ENCODE data around the gene C11orf71. TPM values are rescaled to one million over a fixed set of nuclear protein-coding genes. Genes with fewer than 3 reads are reported as not detected.

Gene C11orf71, protein sequence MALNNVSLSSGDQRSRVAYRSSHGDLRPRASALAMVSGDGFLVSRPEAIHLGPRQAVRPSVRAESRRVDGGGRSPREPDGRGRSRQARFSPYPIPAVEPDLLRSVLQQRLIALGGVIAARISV
- 9.3 TPM for total RNA-seq
- long read RNA-seq, transcript C11orf71-202 (1 exons, 1,980 nt), result major isoform, 10 of 10 reads
- long read RNA-seq, partial matches to known transcripts, result 0 of 10 reads
- long read RNA-seq, other reads (novel, unspliced or antisense), result 0 of 10 reads

DNA sequence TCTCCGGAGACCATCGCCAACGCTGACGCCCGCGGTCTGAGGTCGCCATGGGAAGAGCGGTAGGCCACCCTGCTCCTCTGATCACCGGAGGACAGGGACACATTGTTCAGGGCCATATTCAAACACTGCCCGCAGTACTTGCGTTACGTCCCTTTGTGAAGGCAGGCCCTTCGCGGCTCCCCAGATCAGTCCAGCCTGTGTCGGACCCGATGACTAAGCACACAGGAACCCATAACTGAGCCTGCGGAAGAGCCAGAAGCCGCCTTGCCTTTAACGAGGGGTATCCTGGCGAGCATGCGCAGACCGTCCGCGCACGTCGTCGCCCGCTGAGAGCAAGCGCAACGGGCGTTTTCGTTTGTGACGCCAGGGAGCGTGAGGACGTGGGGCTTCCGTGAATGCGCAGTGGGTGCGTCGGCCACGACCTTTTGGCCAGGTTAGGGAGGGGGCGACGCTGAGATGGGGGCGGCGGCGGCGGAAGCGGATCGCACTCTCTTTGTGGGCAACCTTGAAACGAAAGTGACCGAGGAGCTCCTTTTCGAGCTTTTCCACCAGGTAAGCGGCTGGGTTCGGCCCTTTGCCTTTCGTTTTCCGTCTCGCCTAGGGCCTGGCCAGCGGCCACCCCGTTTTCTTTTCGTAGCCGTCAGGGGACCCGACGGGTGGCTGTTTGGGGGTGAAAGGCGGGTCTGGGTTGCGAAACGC lies at the start of gene C11orf71, which contains the start of gene RBM7:
TSS of gene C11orf71 (minus strand) at position 296 of the 699 bp plus-strand sequence. CDS start at position 116, 180 bp downstream.
TSS of gene RBM7 (plus strand) at position 451 of the 699 bp plus-strand sequence. CDS start at position 457, 6 bp downstream.
- intact Hi-C loops (cut with DNase I), result loop anchor here (2.0 kb wide), 1 partner anchor 38 kb away; the partner anchor contains the start of gene REXO2
- DNase-seq (ENCODE audit: missing footprints), result peak; percentile 99
- ATAC-seq, result peak; percentile 98

DNA sequence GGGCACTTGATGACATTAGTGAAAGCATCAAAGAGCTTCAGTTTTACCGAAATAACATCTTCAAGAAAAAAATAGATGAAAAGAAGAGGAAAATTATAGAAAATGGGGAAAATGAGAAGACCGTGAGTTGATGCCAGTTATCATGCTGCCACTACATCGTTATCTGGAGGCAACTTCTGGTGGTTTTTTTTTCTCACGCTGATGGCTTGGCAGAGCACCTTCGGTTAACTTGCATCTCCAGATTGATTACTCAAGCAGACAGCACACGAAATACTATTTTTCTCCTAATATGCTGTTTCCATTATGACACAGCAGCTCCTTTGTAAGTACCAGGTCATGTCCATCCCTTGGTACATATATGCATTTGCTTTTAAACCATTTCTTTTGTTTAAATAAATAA lies 49.5 kb upstream of the C11orf71 start:
- DNase-seq (ENCODE audit: missing footprints) (no peak), ATAC-seq (no peak)
- intact Hi-C loops (cut with DNase I), result no loop called here

DNA sequence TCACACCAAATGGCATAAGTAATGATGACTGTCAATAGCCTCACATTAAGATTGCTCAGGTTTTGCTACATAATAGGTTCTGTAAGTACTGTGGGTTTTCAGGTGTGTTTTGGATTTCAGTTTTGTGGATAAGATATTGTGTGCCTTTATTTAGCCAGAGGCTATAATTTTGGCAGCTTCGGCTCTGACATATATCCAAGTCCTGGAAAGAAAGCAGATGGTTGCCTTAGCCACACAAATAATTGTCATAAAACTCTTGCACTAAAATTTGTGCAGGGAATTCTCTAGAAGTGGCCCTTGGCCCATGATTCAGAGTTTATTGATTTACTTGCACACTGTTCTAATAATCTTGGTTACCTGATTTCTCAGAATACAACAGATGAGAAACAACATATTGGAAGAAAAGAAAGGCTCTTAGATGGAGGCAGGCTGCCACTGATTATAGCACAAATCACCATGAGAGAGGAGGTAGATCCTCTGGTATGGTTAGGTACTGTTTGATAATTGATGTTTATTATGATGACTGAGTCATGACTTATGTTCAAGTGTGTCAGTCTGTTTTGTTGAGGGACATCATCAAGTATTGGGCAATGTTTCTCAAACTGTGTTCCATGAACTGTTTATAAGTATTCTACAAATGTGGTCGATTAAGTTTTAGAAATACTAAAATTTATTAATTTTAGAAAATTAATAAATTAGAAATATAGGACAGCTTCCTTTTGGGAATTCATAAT lies 48.6 kb upstream of the C11orf71 start:
- intact Hi-C loops (cut with DNase I), result no loop called here
- DNase-seq (ENCODE audit: missing footprints) (no peak), ATAC-seq (no peak)

DNA sequence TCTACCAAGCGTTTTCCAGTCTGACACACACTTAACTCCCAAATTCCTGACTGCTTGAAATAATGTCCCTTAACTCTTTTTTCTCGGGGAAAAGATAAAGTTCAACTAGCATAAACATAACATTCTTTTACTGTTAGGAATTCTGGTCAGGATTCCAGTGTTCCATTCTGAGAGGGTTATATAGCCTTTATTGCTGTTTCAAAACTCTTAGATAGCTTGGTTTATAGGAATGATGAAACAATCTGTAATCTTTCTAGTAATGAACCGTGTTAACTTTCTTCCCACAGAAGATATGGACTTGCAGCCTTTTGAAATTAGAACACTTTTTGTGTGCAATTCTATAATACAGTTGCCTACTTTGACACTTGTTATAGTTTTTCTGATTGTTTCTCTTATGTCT lies 47.6 kb upstream of the C11orf71 start:
- intact Hi-C loops (cut with DNase I), result no loop called here
- no peak for DNase-seq (ENCODE audit: missing footprints)
- ATAC-seq, result no peak

DNA sequence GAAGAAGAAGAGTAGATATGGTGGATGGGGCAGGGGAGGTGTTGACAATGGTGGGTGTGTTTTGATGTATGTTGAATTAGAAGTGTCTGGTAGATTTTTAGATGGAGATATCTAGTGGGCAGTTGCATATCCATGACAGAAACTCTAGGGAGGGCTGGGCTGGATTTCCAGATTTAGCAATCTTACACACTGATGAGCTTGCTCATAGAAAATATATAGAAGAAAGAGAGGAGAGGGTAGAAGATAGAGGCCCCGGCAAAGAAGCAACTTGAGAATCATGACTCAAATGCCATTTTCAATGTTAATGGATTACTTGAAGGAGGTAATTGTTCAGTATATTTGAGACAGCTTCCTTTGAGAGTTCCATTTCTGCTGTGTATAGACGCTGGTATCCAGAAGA lies 47.1 kb upstream of the C11orf71 start:
- intact Hi-C loops (cut with DNase I), result no loop called here
- DNase-seq (ENCODE audit: missing footprints) (no peak), ATAC-seq (no peak)

DNA sequence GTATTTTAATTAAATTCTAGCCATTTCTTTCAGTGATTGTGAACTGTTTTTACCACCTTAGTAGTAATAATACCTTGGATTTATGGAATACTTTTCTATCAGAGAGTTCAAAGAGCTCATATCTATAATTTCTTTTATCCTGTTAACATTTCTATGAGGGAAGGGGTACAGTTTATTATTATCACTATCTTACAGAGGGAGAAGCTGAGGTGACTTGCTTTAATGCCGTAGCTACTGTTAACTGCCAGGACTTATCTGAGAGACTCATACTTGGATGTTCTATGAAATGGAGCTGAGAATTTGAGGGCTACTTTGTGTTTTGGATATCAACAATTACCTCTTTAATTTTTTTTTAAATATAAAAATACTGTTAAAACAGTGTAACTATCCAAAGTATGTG lies 42.2 kb upstream of the C11orf71 start:
- intact Hi-C loops (cut with DNase I), result no loop called here
- no peak for ATAC-seq
- DNase-seq (ENCODE audit: missing footprints), result no peak

DNA sequence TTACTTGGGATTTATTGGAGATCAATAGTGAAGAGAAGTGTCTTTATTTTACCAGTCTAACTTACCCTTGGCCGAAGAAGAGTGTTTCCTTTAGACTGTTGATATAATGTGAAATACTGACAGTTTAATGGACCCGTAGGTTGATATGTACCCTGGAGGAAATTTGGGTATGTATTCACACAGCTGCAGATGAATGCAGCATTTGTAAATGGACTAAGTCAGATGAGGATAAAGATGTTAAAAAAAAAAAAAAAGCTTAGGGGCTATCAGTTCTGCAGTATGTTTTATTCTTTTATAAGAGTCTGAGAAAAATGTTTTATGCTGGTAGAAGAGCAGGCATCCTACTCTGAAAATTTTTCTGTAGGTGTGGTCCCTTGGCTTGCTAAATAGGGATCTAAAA lies 41.6 kb upstream of the C11orf71 start:
- no peak for ATAC-seq
- no peak for DNase-seq (ENCODE audit: missing footprints)
- intact Hi-C loops (cut with DNase I), result no loop called here

DNA sequence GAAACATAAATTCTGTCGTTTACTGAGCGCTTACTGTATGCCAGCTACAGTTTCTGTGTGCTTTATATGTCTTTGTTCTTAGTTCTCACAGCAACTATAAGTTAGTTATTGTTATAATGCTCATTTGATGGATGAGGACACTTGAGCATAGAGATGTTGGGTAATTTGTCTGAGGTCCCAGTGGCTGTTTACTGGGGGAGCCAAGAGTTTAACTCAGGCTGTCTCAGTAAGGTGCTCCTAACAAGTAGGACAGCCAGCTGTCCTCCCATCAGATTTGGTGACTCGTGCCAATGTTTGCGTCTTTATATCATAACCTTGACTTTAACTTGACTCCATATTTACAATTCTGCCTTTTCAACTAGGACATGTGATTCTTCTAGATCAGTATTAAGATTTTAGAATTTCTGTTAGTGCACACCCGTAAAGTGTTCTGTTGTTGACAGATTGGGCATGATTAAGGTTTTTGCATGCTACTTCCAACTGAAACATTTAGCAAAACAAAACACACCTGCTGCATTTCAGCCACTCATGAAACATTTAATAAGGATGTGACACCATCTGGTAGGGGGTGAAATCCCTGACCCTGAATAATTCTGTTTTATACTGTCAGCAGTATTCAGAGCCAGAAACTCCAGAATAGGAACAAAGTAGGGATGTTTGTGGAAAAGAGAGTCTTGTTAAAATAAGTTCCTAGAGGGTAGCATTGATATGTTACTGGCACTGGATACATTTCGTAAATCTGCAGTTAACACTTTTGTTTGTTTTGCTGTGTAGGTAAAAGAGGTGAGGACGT lies 40.9 kb upstream of the C11orf71 start:
- ATAC-seq (no peak), DNase-seq (ENCODE audit: missing footprints) (no peak)
- intact Hi-C loops (cut with DNase I), result no loop called here

DNA sequence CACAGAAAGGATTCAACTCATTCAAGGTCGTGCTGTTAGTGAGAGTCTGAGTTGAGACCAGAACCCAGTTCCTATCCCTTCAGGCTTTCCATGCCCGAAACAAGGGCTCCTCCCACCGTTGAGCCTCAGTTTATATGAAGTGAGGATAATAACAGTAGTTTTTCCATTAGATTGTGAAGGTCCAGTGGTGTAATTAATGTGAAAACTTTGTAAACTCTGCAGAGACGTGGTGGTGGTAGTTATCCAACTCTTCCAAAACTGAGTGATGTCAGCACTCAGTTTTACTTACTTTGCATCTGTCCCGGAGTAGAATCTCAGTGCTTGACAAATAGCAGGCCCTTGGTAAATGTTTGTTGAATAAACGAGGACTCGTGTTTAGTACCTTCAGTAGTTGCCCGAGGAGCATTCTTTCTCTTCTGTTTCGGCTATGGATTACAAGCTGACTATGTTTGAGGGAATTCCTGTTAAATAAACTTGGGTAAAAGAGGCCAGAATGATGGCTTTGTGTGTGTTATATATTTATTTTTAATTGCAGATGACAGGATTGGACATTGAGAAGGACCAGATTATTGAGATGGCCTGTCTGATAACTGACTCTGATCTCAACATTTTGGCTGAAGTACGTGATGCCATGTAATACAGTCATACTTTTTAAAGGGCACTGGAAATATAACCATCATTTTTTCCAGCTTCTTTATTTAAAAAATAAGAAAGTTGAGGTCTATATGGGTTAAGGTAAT lies 40.0 kb upstream of the C11orf71 start:
- intact Hi-C loops (cut with DNase I), result no loop called here
- no peak for ATAC-seq
- no peak for DNase-seq (ENCODE audit: missing footprints)

DNA sequence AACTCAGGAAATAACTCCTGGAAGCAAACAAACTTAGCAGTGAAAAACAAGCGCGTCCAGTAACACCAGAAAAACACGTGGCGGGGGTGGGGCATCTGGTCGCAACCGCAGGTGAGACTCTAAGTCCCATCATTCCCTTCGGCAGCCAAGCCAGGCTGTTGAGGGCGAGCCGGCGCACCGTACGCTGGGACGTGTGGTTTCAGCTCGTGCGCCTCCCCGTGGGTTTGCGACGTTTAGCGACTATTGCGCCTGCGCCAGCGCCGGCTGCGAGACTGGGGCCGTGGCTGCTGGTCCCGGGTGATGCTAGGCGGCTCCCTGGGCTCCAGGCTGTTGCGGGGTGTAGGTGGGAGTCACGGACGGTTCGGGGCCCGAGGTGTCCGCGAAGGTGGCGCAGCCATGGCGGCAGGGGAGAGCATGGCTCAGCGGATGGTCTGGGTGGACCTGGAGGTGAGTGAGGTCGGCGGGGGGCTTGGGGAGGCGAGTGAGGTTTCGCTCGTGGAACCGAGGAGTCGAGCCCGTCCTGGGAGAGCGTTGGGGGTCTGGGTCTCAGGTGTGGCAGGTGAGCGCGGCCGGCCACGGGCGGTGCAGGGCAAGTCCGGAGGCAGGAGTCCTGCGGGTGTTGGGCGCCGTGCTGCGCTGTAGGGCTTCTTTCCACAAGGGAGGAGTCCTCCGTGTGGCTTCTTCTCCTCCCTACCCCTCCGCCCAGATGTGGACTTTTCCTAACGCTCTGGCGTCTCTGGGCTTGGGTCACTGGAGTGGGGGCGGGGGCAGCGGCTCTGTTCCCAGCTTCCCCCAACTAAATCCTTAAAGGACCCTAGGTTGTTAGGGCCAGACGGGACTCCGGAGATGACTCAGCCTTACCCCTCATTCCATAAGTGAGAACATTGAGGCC lies 39.2 kb upstream of the C11orf71 start, which contains the start of gene REXO2:
TSS of gene REXO2 (plus strand) at position 239 of the 892 bp plus-strand sequence. CDS start at position 301, 62 bp downstream.
- peak; percentile 99 for ATAC-seq
- peak; percentile 96 for DNase-seq (ENCODE audit: missing footprints)
- intact Hi-C loops (cut with DNase I), result loop anchor here (2.0 kb wide), 2 partner anchors 39 to 91 kb away; partner anchors contain the start of genes C11orf71 and RBM7

DNA sequence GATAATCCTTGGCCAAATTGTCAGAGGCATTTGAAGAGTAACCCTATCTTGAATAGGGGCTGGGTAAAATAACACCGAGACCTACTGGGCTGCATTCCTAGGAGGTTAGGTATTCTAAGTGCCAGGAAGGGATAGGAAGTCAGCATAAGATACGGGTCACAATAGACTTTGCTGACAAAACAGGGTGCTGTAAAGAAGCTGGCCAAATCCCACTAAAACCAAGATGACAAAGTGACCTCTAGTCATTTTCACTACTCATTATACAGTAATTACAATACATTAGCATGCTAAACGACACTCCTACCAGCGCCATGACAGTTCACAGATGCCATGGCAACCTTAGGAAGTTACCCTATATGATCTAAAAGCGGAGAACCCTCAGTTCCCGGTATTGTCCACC lies 38.0 kb upstream of the C11orf71 start:
- intact Hi-C loops (cut with DNase I), result loop anchor here (2.0 kb wide), 2 partner anchors 38 to 90 kb away; partner anchors contain the start of genes C11orf71 and RBM7
- DNase-seq (ENCODE audit: missing footprints) (no peak), ATAC-seq (no peak)

DNA sequence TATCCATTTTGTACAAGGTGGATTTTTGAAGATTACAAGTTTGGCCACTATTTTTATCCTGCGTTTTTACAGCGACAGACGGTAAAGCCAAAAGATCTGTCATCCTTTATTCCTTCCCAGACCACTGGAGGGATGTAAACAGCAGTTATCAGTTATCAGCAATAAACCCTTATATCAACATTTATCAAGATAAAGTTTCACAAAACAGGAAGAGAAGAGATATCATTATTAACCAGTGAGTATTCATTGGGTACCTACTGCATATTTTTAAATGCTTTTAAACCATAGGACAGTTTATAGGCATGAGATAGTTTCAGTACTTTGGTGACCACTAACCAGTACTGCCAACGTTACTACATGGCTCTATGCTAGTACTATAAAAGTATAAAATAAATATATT lies 33.1 kb upstream of the C11orf71 start:
- ATAC-seq (no peak), DNase-seq (ENCODE audit: missing footprints) (no peak)
- intact Hi-C loops (cut with DNase I), result no loop called here

DNA sequence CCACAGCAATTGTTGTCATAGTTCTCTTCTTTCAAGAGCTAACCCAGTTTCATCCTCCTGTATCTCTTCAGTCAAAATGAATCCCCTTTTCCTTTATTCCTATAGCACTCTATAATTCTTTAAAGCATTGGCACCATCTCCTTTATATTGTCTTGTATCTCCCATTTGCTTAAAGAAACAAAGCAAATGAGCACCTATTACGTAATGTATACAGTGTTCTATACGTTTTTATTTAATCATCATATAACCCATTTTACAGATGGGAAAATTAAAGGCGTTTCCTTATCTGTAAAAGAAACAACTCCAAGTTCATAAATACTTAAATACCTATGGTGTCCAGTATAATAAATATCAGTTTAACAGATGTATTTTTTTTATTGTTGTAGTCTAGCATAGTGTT lies 32.6 kb upstream of the C11orf71 start:
- intact Hi-C loops (cut with DNase I), result no loop called here
- DNase-seq (ENCODE audit: missing footprints) (no peak), ATAC-seq (no peak)

DNA sequence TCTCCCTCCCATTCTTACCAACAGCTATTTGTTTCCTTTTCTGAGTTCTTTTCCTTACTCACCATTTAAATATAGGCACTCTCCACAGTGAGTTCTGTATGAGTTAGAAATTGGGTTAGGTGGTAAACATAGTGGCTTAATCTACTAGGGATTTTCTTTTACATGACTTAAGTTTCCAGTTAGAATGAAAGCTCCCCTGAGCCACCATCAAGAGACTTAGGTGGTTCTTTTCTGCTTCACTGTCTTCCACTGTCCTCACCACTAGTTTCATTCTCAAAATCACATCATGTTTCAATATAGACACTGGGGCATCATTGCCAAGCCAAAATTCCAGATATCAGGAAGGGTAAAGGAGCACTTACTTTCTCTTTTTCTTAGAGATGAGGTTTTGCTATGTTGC lies 30.0 kb upstream of the C11orf71 start:
- no peak for ATAC-seq
- intact Hi-C loops (cut with DNase I), result no loop called here

DNA sequence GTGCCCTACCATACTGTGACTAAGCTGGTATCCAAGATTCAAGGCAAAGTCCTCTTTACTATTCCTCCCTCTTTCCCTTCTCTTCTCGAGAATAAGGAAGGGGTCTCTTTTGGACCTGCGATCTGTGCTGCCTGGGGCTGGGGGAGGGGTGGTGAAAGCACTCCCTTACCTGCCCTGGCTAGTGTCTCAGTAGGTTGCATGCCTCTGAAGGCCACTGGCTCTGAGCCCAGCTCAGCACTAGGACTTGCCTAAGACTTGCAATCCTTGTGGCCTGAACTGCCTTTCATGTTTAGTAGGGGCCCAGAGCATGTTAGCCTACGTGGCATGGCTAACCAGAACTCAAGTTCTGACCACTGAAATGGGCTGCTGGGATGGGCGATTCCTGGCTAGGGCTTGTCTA lies 26.0 kb upstream of the C11orf71 start:
- ATAC-seq (no peak), DNase-seq (ENCODE audit: missing footprints) (peak; percentile 46)
- intact Hi-C loops (cut with DNase I), result no loop called here

More for the DNA sequence above, 30.0 kb upstream of the C11orf71 start:
- no peak for DNase-seq (ENCODE audit: missing footprints)

DNA sequence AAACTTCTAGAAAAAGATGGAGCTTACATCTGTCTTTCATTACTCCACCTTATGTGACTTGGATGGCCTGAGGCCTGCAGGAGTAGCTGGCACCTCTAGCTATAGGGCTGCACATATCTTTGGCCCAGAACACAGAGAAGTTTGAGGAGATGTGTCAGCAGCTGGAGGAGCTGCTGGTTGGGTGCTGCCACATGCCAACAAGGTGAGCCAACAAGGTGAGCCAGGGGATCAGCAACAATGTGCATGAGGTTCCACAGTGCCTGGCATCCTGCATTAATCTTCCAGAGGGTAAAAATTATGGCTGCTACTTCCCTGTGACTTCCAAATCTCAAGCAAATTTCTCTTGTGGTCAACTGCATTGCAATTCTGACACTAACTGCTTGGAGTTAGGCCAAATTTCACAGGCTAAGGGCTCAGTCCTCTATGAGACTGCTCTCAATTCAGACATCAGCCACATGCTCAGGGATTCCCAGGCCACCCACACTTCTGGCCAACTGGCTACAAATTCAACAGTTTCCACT lies 16.2 kb upstream of the C11orf71 start:
- intact Hi-C loops (cut with DNase I), result no loop called here
- DNase-seq (ENCODE audit: missing footprints) (no peak), ATAC-seq (peak; percentile 57)

DNA sequence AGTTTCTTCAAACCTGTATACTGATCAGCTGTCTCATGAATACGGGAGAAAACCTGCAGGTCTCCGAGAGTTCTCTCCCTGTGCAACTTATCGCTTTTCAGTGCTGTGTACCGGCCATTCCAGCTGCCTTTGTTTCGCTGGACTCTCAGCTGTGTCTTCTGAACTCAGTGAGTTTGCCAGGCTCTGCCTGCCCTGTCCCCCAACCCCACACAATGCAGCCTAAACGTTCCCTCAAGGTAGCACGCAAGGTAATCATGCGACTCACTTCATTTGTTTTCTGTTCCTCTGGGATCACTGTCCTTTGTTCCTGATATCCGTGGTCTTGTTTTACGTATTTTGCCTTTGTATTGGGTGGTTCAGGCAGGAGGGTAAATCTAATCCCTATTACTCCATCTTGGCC lies 13.6 kb upstream of the C11orf71 start:
- no peak for ATAC-seq
- DNase-seq (ENCODE audit: missing footprints), result no peak
- intact Hi-C loops (cut with DNase I), result no loop called here
